GM18517 (cell line): Measurements from ENCODE around the gene XXYLT1.
"Not testable (repeated sequence)": the region's sequence is repeated elsewhere in the genome, so short reads cannot be mapped to it uniquely, and the experiment has no call there.

ENCODE experiments used
- ATAC-seq: cut with Tn5 transposase; IDR thresholded peaks from one replicate; pipeline ENCODE4 v1.9.1; 2021; ENCODE audit warnings: mild to moderate bottlenecking, moderate library complexity; ENCODE audit not compliant: unreplicated experiment

The XXYLT1 gene

DNA sequence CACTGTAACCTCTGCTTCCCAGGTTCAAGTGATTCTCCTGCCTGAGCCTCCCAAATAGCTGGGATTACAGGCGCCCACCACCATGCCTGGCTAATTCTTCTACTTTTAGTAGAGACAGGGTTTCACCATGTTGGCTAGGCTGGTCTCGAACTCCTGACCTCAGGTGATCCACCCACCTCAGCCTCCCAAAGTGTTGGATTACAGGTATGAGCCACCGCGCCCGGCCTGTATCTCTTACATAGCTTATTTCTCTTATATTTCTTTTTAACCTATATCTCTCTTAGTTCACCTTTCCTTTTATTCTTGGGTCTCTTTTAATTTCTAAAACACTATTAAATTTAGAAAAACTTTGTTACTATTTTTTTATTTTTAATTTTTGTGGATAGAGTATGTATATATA lies 42.1 kb downstream of the XXYLT1 start:
- not testable (repeated sequence) for ATAC-seq

DNA sequence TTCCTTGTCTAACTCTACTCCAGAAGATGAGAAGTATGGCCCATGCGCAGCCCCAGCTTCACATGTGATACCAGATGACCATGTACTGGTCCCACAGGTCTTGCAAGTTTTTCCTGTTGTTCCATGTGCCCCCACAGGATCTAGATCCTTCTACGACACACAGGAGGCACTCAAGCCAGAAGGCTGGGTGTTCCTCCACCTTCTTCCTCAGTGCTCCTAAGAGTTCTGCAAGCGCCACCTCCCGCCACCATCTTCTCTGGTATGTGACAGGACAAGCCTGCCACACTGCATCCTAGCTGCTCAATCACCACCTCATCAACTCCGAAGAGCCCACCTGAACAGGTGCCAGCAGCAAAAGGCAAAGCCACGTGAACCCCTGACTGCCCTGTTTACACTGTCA lies 43.1 kb downstream of the XXYLT1 start:
- ATAC-seq = no peak

DNA sequence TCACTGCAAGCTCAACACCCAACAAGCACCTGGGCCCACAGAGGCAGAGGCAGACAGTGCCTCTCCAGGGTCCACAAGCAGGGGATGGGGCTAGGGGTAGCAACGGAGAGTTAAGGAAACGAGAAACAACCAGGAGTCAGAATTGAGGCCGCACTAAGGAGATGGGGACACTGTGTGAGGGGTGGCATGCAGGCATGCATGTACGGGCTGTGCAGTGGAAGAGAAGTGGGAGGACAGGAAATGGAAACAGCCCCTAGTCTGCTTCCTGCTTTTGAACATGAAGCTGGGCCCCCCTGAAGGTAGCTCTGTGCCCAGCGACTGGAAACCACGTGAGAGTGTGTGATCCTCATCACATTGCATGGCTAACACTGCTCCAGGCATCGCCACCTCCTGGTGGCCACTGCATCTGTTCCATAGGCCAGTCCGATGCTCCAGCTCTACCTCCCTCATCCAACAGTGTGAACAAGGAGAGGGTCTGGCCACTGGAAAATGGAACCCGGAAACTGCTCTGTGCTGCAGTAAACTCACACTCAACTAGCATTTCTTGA lies 44.0 kb downstream of the XXYLT1 start:
- no peak for ATAC-seq

- ATAC-seq = no peak
These were observed 44.5 kb downstream of the XXYLT1 start for GRCh38 chr3:195226445-195226844.

- no peak for ATAC-seq
These were observed 45.9 kb downstream of the XXYLT1 start for GRCh38 chr3:195224980-195225580.

GRCh38 chr3:195224156-195224979 lies 46.6 kb downstream of the XXYLT1 start:
- no peak for ATAC-seq

- no peak for ATAC-seq
These were observed 48.9 kb downstream of the XXYLT1 start for GRCh38 chr3:195221876-195222617.

- no peak for ATAC-seq
These were observed 49.7 kb downstream of the XXYLT1 start for GRCh38 chr3:195221015-195221853.

GRCh38 chr3:195219351-195220230 lies 51.4 kb downstream of the XXYLT1 start:
- no peak for ATAC-seq

DNA sequence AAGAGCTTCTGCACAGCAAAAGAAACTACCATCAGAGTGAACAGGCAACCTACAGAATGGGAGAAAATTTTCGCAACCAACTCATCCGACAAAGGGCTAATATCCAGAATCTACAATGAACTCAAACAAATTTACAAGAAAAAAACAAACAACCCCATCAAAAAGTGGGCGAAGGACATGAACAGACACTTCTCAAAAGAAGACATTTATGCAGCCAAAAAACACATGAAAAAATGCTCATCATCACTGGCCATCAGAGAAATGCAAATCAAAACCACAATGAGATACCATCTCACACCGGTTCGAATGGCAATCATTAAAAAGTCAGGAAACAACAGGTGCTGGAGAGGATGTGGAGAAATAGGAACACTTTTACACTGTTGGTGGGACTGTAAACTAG lies 52.6 kb downstream of the XXYLT1 start:
- ATAC-seq = not testable (repeated sequence)

DNA sequence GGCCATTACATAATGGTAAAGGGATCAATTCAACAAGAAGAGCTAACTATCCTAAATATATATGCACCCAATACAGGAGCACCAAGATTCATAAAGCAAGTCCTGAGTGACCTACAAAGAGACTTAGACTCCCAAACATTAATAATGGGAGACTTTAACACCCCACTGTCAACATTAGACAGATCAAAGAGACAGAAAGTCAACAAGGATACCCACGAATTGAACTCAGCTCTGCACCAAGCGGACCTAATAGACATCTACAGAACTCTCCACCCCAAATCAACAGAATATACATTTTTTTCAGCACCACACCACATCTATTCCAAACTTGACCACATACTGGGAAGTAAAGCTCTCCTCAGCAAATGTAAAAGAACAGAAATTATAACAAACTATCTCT lies 55.4 kb downstream of the XXYLT1 start:
- ATAC-seq = not testable (repeated sequence)

DNA sequence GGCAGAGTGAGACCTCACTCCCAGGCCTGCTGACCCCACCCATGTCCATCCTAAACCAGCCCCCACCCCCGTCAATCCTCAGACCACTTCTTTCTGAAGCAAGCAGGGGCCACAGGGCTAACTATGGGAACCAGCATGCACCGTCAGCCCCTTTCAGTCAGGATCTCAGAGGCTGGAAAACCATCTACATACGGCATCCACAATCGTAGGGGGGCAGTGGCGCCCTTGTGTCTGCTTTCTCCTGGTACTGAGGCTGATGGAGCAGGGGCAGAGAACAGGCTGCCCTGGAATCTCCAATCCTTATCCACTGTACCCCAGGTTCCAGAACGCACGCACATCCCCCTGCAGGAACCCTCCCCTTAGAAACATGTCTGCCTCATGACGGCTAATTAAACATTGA lies 56.6 kb downstream of the XXYLT1 start:
- no peak for ATAC-seq

DNA sequence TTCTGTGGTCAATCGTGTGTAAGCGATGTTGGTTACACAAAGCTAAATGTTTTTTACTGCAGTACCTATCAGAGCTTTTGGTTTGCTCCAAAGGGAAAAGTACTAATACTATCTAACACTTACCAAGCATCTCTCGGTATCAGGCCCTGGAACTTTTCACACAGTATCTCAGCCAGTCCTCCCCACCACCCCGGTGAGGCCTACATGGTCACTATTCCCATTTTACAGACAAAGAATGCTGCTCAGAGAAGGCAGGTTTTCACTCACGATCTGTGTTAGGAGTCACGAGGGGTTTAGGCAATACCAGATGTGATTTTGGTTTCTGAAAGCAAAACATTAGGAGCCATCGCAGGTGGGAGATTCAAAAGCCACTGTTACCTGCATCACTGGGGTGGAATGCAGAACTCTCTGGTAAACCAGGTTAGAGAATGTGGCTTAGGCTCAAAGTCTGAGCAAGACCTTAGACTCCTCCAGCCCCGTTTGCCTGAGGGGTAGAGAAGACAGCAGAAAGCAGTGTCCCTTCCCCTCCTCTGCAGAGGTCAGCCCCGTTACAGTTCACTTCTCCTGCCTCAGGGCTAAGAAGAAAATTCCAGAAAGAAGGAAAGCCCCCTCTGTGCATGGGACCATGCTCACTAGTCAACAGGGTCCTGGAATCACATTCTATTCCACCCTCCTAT lies 57.2 kb downstream of the XXYLT1 start:
- no peak for ATAC-seq

GRCh38 chr3:195212749-195213375 lies 58.1 kb downstream of the XXYLT1 start:
- ATAC-seq = no peak

DNA sequence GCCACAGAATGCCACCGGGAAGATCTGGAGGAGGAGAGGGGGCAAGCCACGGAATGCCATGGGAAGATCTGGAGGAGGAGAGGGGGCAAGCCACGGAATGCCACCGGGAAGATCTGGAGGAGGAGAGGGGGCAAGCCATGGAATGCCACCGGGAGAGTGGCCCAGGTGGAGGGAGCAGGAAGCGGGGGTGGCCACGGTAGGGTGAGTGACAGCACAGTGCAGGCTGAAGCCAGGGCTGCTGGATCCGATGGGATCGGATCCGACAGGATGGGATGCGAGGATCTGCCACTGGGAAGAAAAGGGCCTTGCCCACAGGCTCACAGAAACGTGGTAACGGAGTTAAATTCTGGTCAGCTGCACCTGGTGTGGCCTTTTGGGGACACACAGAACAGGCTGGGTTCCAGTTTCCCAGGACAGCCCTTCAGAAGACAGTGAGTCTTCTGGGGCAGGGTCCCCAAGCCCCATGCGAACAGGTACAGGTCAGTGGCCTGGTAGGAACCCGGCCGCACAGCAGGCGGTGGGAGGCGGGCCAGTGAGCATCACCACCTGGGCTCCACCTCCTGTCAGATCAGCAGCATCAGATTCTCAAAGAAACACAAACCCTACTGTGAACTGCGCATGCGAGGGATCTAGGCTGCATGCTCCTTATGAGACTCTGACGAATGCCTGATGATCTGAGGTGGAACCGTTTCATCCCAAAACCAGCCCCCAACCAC lies 58.8 kb downstream of the XXYLT1 start:
- no peak for ATAC-seq

- ATAC-seq = no peak
These were observed 60.5 kb downstream of the XXYLT1 start for GRCh38 chr3:195210266-195210973.

DNA sequence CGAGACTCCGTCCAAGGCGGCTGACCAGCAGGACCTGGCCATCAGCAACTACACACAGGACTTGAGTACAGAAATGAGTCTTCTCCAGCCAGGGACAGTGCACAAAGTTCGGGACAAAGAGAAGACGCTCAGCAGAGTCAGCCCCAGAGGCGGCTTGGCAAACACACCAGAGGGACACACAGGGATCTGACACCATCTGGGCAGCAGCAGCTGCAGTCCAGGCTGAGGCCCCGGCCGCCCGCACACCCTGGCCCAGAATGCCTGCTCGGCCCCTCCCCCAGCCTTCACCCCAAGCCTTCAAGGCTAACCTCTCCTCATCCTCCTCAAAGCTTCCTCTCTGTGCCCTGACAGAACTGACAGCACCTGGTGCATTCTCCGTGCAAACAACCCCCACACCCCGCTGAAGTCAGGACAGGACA lies 61.1 kb downstream of the XXYLT1 start:
- no peak for ATAC-seq
